GM19455 (cell line): ENCODE results near the gene MYH9.
"Not testable (repeated sequence)": the region's sequence is repeated elsewhere in the genome, so short reads cannot be mapped to it uniquely, and the experiment has no call there.

Experiments
- ATAC-seq: cut with Tn5 transposase; IDR thresholded peaks from one replicate; pipeline ENCODE4 v1.9.1; 2021; ENCODE audit not compliant: unreplicated experiment

The MYH9 gene

GRCh38 chr22:36281781-36282327 is 105.9 kb downstream of the MYH9 start:
- ATAC-seq = no peak

DNA sequence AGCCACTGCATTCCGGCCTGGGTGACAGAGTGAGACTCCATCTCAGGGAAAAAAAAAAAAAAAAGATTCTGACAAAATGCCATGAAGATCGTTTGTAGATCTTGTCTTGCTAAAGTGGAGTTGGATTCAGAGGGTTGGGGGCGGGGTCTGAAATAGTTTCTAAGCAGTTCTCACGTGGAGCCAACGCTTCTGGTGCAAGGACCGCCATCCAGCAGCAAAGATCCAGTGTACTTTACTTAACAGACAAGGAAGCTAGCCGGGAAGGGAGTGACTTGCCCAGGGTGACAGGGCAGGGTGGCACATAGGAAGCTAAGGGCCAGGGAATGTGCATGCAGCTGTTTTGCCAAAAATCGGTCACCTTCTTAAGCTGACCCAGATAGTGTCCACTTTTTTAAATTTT is 107.4 kb downstream of the MYH9 start:
- ATAC-seq = no peak

GRCh38 chr22:36279219-36279666 is 108.5 kb downstream of the MYH9 start:
- no peak for ATAC-seq

- no peak for ATAC-seq
Measured at GRCh38 chr22:36277482-36278291, 110.1 kb downstream of the MYH9 start.

DNA sequence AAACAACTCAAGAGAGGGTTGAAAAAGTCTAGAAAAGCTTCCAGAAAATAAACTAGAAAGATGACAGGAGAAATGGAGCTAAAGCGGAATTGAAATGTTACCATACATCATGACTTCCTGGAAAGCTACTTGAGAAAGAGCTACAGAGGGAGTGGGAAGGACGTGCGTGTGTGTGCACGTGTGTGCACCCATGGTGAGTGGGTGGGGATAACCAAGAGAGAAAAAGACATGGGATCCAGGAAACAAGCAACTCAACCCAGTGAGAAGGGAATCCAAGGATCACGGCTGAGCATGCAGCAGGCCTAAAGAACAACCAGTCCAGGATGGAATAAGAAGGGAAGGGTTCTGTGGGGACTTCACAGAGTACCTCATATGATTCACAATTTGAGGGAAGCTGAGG is 113.2 kb downstream of the MYH9 start:
- ATAC-seq = no peak

DNA sequence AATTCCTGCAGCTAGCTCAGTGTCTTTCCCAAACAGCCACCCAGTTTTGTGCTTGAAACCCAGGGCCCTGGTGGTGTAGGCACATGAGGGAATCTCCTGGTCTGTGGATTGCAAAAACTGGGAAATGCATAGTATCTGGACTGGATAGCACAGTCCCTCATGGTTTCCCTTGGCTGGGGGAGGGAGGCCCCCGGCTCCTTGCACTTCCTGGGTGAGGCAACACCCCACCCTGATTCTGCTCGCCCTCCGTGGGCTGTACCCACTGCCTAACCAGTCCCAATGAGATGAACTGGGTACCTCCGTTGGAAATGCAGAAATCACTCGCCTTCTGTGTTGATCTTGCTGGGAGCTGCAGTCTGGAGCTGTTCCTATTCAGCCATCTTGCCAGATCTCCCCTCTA is 115.8 kb downstream of the MYH9 start:
- not testable (repeated sequence) for ATAC-seq

- not testable (repeated sequence) for ATAC-seq
Measured at GRCh38 chr22:36271231-36271630, 116.5 kb downstream of the MYH9 start.

DNA sequence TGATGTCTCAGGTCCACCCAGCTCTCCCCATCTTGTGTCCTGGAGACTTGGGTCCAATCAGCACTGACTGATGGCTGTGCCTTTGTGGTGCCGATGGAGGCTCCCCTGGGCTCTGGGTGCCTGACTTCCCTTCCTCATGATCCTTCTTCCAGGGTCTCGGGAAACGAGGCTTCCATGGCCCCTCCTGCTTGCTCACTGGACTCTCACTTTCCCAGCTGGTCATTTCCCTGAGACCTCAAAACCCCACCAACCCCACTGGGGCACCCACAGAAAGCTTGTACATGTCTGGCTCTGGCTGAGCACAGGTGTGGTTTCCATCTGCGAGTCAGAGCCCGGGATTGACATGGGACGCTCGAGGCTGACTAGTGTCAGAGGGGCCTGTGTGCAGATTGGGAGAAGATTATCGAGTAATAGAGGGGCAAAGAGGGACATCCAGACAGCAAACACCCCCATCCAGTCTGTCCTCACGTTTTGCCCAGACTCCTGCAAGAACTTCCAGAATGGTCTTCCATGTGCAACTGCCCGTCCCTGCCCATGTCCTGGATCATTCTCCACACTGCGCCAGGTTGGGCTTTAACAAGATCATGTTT is 119.8 kb downstream of the MYH9 start:
- ATAC-seq = no peak

- ATAC-seq = no peak
Measured at GRCh38 chr22:36267058-36267457, 120.7 kb downstream of the MYH9 start.

- not testable (repeated sequence) for ATAC-seq
Measured at GRCh38 chr22:36263886-36264664, 123.7 kb downstream of the MYH9 start.

GRCh38 chr22:36263216-36263673 is 124.5 kb downstream of the MYH9 start:
- not testable (repeated sequence) for ATAC-seq

- ATAC-seq = not testable (repeated sequence)
Measured at GRCh38 chr22:36262307-36262706, 125.5 kb downstream of the MYH9 start.

DNA sequence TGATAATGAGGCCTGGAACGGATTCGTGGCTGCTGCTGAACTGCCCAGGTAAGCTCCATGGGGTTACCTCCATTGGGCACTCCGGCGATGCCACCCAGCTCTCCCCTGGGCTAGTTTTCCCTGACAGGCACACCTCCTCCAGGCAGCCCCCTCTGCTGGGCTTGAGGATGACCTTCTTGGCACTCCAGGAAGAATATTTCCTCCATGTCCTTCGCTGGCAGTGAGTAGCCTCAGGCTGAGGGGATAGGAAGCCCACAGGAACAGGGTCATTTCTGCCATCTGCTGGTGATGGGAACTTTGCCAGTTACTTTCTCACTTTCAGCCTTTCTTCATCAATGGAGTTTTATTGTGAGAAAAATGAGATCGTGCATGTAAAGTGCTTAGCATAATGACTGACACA is 126.1 kb downstream of the MYH9 start:
- ATAC-seq = not testable (repeated sequence)

DNA sequence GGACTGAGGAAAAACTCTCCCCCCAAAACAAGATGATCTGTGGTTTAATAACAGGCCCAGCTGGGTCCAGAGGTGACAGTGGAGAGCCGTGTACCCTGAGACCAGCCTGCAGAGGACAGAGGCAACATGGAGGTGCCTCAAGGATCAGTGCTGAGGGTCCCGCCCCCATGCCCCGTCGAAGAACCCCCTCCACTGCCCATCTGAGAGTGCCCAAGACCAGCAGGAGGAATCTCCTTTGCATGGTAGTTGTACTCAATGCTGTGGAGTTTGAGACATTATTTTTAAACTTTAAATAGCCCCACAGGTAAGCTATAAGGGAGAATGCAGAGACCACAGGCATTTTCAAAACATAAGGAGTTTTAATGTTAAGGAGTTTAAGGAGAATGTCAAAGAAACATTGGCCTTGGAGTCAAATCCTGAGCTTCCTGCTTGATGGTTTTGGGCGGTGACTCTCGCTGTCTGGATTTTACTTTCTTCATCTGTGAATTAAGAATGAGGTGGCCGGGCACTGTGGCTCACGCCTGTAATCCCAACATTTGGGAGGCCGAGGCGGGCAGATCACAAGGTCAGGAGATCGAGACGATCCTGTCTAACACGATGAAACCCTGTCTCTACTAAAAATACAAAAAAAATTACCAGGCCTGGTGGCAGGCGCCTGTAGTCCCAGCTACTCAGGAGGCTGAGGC is 128.0 kb downstream of the MYH9 start:
- no peak for ATAC-seq

GRCh38 chr22:36258701-36259614 is 128.8 kb downstream of the MYH9 start:
- ATAC-seq = no peak

GRCh38 chr22:36257948-36258670 is 129.7 kb downstream of the MYH9 start:
- no peak for ATAC-seq

- no peak for ATAC-seq
Measured at GRCh38 chr22:36257308-36257707, 130.5 kb downstream of the MYH9 start.

DNA sequence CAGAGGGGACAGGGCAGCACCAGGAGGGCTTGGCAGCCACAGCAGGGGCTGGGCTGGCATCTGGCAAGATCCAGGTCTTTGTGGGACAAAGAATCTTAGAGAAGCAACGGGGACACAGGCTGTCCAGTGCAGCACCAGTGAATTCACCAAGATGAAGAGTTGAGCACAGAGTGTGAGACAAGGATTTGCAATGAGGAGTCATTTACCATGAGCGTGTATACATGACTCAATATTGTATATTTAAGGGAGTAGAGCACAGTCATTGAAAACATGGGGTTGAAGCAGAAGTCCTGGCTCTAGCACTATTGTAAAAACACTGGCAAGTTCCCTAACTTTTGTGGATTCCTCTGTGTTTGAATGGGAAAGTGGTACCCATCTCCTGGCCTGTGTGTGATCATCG is 131.3 kb downstream of the MYH9 start:
- no peak for ATAC-seq

- ATAC-seq = not testable (repeated sequence)
Measured at GRCh38 chr22:36255572-36255971, 132.2 kb downstream of the MYH9 start.
